Measurements from ENCODE around the gene CACNB4.
"Not testable (repeated sequence)": the region's sequence is repeated elsewhere in the genome, so short reads cannot be mapped to it uniquely, and the experiment has no call there.

CACNB4 gene

DNA sequence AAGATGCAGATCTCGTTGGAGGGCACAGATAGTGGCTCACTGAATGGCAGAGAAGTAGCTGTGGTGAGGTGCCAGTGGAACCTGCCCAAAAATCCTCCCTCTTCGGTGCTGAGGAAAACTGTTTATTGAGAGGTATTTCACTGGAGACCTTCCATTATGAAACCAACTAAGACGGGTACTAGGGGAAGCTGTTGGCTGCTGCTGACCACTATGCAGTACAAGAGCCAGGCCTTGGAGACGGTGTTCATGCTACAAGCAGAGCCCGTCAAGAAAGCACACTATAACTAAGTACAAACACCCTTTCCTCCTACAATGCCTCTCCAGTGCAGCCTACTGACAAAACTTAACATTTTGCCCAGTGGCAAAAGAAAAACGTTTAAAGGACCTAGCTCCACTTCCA lies 275.2 kb downstream of the CACNB4 start:
- DNase-seq (ENCODE audit: low spot score) = peak; percentile 58

DNA sequence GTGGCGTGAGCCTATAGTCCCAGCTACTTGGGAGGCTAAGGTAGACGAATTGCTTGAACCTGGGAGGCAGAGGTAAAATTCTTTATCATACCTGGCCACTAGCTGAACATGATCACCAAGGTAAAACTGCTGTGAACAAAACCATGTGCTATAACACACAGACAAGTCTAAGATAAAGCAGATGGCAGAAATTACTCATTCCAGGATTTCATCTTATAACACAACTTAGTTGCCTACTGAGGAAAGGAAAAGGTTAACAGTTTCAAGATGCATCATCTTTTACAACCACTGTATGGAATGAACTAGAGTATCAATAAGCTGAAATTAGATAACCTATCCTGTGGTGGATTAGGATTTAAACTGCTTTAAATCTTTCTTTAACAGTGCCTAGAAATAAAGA lies 278.9 kb downstream of the CACNB4 start:
- no peak for DNase-seq (ENCODE audit: low spot score)

DNA sequence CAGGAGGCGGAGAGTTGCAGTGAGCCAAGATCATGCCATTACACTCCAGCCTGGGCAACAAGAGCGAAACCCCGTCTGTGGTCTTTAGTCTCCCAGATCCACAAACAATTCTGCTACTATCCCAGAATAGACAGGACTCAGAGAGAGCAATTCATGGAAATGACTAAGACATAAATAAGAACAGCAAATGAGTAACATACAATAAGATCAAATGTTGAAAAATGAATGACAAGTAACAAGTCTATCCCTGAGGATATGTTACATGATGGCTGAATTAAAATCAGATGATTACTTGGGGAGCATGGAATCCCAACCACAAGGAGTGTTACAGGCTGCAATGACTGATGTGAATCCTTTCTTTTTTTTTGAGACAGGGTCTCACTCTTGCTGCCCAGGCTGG lies 280.9 kb downstream of the CACNB4 start:
- no peak for DNase-seq (ENCODE audit: low spot score)

DNA sequence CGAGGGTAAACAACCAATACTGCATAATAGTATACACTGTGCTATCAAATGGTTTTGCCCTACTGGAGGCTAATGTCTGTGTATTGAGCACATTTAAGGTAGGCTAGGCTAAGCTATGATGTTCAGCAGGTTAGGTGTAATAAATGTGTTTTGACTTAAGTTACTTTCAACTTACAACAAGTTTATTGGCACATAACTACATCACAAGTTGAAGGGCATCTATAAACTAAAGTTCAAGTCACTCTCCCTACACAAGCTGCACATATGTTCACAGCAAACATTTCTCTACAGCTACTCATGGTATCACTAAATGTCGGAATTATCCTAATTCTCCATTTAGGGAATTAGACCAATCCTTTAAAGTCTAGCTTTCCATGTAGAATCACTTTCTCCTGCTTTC lies 282.0 kb downstream of the CACNB4 start:
- DNase-seq (ENCODE audit: low spot score) = no peak

DNA sequence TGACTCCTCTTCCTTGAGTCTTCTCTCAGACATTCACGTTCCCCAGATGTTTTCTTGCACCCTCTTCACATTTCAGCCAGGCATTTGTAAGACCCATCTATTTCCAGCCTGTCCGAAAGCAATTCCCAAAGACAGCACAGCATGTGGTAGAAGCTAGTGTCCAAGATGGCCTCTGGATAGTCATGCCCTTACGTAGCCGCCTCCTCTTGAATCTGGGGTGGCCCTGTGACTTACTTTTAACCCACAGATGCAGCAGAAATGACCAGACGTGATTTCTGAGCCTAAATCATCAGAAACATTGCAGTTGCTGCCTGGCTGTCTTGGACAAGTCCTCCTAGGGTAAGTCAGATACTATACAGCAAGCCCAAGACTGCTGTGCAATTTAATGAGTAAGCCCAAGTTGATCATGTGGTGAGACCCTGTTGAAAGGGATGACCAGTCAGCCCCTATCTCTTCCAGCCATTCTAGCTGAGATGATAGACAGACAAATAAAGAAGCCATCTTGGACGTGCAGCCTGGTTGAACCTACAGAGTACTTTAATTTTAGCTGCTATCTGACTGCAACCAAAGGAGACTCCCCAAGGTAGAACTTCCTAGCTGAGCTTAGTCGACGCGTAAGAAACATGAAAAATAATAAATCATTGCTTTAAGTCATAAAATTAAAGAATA lies 282.9 kb downstream of the CACNB4 start:
- no peak for DNase-seq (ENCODE audit: low spot score)

DNA sequence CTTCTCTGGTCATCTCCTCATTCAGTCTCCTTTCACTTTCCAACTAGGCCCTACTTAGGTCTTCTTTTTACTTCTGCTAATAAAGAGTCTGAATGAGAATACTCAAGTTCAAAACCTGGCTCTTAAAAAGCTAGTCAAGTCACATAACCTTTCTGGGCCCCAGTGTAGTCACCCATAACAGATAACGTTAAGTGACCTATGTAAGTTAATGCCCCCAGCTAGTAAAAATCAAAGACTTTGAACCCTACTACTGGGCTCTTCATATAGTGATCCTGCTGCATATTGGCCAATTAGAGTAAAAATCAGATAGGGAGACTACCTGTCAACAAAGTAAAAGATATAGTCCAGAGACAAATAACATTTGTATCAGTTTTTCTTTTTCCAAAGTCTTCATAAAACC lies 288.4 kb downstream of the CACNB4 start:
- DNase-seq (ENCODE audit: low spot score) = no peak

DNA sequence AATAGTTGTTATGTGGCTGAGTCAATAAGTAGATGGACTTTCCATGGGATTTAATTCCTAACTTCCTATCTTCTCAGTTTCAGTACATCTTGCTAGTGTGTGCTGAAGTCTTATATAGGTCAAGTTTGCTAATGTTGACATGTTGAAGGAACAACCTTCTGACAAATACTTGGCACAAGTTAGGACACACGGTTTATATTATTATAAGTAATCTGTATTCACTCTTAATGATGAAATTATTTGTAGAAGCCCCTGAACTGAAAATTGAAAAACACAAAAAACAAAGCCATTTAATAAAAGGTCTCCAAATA lies 289.8 kb downstream of the CACNB4 start:
- DNase-seq (ENCODE audit: low spot score) = no peak

DNA sequence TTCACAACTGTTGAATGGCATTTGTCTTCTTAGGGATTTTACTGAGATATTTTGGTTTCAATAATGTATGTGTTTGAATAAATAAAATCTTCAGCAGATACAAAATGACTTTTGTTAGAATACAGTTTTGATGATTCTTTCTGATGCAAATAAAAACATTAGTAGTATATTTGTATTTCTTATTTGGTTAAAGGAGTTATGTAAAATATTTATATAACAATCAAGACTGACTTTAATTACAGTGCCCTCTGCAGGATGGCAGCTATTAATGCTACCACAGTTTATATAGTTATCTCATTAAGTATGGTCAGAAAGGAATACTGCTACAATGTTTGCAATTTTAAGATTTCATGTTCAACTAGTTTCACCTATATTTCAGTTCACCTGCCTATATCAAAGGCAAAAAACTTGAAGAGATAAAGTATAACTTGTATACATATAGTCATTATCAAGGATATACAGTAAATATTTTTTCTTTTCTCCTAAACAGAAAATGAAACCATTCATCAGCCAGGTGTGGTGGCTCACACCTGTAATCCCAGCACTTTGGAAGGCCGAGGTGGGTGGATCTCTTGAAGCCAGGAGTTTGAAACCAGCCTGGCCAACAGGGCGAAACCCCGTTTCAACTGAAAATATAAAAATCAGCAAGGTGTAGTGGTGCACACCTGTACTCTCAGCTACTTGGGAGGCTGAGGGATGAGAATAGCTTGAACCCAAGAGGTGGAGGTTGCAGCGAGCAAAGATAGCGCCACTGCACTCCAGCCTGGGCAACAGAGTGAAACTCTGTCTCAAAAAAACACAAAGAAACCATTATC lies 290.4 kb downstream of the CACNB4 start:
- peak; percentile 54 for DNase-seq (ENCODE audit: low spot score)

DNA sequence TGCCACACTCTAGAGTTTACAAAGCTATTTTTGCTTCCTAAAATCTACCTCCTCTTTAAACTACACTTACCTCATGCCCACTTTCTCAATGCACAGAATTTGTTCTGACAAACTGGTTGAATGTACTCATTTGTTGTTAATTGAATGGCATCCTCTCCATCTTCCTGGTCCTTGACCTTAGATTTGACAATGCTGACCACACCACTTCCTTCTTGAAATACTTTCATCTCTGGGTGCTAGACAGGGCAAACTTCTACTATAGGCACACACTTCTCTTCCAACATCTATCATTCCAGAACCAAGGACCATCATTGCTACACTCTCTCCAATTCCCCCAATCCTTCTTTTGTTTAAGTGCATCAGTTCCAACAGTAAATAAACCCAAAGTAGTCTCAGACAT lies 292.9 kb downstream of the CACNB4 start:
- DNase-seq (ENCODE audit: low spot score) = no peak

- DNase-seq (ENCODE audit: low spot score) = no peak
These were observed 293.5 kb downstream of the CACNB4 start for GRCh38 chr2:151805343-151805742.

GRCh38 chr2:151803811-151804210 lies 295.0 kb downstream of the CACNB4 start:
- DNase-seq (ENCODE audit: low spot score) = no peak

DNA sequence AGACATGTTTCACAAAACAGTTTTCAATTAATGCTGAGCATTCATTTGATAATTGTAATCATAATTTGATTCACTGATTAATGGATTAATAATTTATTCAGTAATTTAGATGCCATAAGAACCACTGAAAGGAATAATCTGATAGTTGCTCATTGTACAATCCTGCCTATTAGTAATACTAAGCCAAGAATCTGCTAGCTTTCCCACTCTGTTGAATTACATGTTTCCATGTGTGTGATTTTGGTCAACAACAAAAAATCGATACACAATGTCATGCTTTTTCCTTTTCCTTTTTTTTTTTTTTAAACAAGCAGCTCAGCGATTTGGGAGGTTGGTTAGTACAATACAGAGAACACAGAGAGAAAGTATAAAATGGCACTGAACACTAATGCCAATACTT lies 296.5 kb downstream of the CACNB4 start:
- no peak for DNase-seq (ENCODE audit: low spot score)

GRCh38 chr2:151799886-151800292 lies 299.0 kb downstream of the CACNB4 start:
- no peak for DNase-seq (ENCODE audit: low spot score)

- no peak for DNase-seq (ENCODE audit: low spot score)
These were observed 302.1 kb downstream of the CACNB4 start for GRCh38 chr2:151796774-151797173.

DNA sequence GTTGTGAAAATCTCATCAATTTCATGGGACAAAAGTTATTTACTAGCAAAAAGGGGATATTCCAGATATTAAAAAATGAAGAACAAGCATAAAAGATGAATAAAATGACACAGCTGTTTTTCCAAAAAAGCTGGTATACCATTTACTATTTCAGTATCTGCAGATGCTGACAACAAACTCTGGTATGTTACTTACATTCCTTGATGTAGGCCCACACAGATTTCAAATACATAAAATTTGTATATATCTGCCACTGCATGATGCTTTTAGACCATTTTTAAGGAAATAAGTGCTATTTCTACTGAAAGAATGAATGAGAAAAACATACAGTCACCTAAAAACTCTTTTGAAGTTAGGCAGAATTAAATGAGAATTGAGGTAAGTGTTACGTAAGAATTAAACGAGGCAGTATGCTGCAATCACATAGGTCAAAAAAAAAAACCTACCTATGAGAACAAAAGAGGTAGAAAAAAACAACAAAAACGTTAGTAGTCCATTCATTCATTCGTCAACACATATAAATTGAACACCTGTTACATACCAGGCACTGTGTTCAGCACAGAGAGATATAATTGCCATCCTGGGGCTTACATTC lies 303.1 kb downstream of the CACNB4 start:
- no peak for DNase-seq (ENCODE audit: low spot score)

DNA sequence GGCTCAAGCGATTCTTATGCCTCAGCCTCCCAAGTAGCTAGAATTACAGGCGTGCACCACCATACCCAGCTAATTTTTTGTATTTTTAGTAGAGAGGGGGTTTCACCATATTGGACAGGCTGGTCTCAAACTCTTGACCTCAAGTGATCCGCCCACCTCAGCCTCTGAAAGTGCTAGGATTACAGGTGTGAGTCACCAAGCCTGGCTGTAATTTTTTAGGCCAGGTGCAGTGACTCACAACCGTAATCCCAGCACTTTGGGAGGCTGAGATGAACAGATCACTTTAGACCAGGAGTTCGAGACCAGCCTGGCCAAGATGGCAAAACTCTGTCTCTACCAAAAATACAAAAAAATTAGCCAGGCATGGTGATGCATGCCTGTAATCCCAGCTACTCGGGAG lies 304.4 kb downstream of the CACNB4 start:
- not testable (repeated sequence) for DNase-seq (ENCODE audit: low spot score)

DNA sequence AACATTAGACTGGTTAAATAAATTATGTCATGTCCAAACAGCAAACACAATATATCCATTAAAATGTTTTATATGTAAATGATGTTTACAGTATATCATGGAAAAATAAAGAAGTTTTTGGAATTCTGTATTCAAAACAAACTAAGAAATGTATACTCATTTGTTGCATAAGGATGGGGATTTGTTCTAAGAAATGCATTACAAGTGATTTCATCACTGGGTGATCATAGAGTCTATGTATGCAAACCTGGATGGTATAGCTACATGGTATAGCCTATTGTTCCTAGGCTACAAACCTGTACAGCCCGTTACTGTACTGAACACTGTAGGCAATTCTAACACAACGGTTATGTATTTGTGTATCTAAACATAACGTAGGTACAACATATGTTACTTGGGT lies 305.7 kb downstream of the CACNB4 start:
- no peak for DNase-seq (ENCODE audit: low spot score)

DNA sequence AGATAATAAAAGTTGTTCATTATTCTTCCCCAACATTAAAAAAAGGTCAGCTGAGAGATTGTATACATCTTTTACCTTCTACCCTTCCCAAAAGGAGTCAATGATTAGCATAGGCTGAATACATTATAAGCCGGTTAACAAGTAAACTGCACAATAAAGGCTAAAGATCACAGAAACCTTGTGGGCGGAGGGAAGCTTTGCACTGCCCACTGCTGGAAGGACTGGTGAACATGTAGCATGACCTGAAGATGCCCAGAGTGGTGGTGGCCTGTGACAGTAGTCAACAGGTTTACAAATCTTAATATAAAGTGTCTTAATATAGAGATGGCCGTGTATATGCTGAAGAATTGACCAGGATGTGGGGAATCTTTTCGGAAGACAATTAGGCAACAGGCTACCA lies 306.3 kb downstream of the CACNB4 start:
- DNase-seq (ENCODE audit: low spot score) = no peak

GRCh38 chr2:151791545-151791944 lies 307.3 kb downstream of the CACNB4 start:
- DNase-seq (ENCODE audit: low spot score) = no peak

- DNase-seq (ENCODE audit: low spot score) = no peak
These were observed 308.2 kb downstream of the CACNB4 start for GRCh38 chr2:151790689-151791088.

GRCh38 chr2:151789055-151789834 lies 309.6 kb downstream of the CACNB4 start:
- DNase-seq (ENCODE audit: low spot score) = no peak

- DNase-seq (ENCODE audit: low spot score) = no peak
These were observed 312.4 kb downstream of the CACNB4 start for GRCh38 chr2:151786483-151786882.

- DNase-seq (ENCODE audit: low spot score) = no peak
These were observed 312.8 kb downstream of the CACNB4 start for GRCh38 chr2:151786077-151786476.
